NT2/D1 (cell line): ENCODE results near the gene BSN.

Experiments
- SUZ12 ChIP-seq: IDR thresholded peaks from 2 replicates; pipeline ENCODE4 v1.6.1; 2011; ENCODE audit not compliant: insufficient read length, insufficient read depth; ENCODE audit errors: extremely low read depth
- ZNF274 ChIP-seq: IDR thresholded peaks from 2 replicates; pipeline ENCODE4 v1.6.1; 2011; ENCODE audit warnings: mild to moderate bottlenecking, low read depth, low read length

DNA sequence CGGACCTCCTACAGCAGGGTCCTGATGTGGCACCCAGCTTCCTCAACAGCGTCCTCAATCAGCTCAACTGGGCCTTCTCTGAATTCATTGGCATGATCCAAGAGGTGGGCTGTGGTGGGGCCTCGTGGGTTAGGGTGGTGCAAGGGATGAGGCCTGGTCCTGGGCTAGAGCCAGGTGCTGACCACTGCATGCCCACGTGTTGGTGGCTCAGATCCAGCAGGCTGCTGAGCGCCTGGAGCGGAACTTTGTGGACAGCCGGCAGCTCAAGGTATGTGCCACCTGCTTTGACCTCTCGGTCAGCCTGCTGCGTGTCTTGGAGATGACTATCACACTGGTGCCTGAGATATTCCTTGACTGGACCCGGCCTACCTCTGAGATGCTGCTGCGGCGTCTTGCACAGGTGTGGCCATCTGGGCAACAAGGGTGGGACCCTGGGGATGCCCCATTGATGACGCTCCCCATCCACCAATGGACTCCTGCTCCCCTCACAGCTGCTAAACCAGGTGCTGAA lies 161.4 kb downstream of the BSN start:
- no peak for TF ChIP-seq SUZ12
- no peak for TF ChIP-seq ZNF274
